ENCODE data around the gene RFT1. TPM values are rescaled to one million over a fixed set of nuclear protein-coding genes. Genes with fewer than 3 reads are reported as not detected.
A peak's percentile ranks its signal among the peaks of the same experiment; 100 is the strongest.

The RFT1 gene, protein sequence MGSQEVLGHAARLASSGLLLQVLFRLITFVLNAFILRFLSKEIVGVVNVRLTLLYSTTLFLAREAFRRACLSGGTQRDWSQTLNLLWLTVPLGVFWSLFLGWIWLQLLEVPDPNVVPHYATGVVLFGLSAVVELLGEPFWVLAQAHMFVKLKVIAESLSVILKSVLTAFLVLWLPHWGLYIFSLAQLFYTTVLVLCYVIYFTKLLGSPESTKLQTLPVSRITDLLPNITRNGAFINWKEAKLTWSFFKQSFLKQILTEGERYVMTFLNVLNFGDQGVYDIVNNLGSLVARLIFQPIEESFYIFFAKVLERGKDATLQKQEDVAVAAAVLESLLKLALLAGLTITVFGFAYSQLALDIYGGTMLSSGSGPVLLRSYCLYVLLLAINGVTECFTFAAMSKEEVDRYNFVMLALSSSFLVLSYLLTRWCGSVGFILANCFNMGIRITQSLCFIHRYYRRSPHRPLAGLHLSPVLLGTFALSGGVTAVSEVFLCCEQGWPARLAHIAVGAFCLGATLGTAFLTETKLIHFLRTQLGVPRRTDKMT
- total RNA-seq, result 10 to 100 TPM in 3 of 4 donors, 1 to 10 TPM in 1; 9.0 to 19.8 (median 10.8) TPM

GRCh38 chr3:53130179-53131061, at the start of gene RFT1:
RFT1 (minus strand) TSS chr3:53130435; CDS start chr3:53130400, 35 bp downstream.
- H3K36me3 ChIP-seq, result peaks cover 0 to 5% (median 0%) of the 10 kb centered on the region in 3 donors
- no peaks in the 10 kb centered on the region for H3K27me3 ChIP-seq
- peak; percentile 99 to 100 (median 100) for DNase-seq
- peak within 1 kb of the TSS; percentile 80 to 91 (median 88) for H3K27ac ChIP-seq
- H3K4me3 ChIP-seq, result peak within 1 kb of the TSS; percentile 63 to 87 (median 70)
- H3K4me1 ChIP-seq, result peaks cover 3 to 27% (median 5%) of the 10 kb centered on the region in 4 donors
- no peaks in the 10 kb centered on the region for H3K9me3 ChIP-seq
- TF ChIP-seq POLR2A (IDR thresholded peaks at IDR 0.05), result peak; percentile 62 to 75
- TF ChIP-seq CTCF (IDR thresholded peaks at IDR 0.05), result peak in 3 of 6 experiments; percentile 32 to 49 (median 46)

GRCh38 chr3:53179580-53179979, 49.3 kb upstream of the RFT1 start:
- no peaks in the 10 kb centered on the region for H3K27me3 ChIP-seq
- TF ChIP-seq POLR2A (IDR thresholded peaks at IDR 0.05) (no peak), CTCF (IDR thresholded peaks at IDR 0.05) (no peak)
- no peak overlapping the region for H3K4me3 ChIP-seq
- H3K27ac ChIP-seq, result peak overlapping the region in 1 of 4 donors; percentile 57
- DNase-seq, result no peak
- H3K36me3 ChIP-seq, result peaks cover 0 to 84% (median 0%) of the 10 kb centered on the region in 3 donors
- H3K4me1 ChIP-seq, result peaks cover 0 to 32% (median 5%) of the 10 kb centered on the region in 4 donors
- H3K9me3 ChIP-seq, result no peaks in the 10 kb centered on the region

DNA sequence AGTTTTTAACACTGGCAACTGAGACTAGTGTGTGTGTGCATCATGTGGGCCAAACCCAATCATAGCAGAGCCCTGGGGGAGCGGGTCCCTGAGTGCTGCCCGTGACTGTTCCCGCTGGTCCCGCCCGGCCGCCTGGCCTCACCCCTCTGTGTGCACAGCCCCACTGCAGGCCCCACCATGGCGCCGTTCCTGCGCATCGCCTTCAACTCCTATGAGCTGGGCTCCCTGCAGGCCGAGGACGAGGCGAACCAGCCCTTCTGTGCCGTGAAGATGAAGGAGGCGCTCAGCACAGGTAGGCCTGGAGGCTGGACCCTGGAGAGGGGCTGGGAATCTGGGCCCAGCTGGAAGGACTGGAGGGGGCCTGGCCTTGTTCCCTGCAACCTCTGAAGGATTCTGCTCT, 48.0 kb upstream of the RFT1 start:
- H3K27me3 ChIP-seq, result no peaks in the 10 kb centered on the region
- no peak for TF ChIP-seq CTCF (IDR thresholded peaks at IDR 0.05)
- TF ChIP-seq POLR2A (IDR thresholded peaks at IDR 0.05), result no peak
- no peaks in the 10 kb centered on the region for H3K9me3 ChIP-seq
- H3K36me3 ChIP-seq, result peaks cover 0 to 86% (median 0%) of the 10 kb centered on the region in 3 donors
- no peak overlapping the region for H3K4me3 ChIP-seq
- no peak overlapping the region for H3K27ac ChIP-seq
- H3K4me1 ChIP-seq, result peaks cover 0 to 40% (median 5%) of the 10 kb centered on the region in 4 donors
- DNase-seq, result no peak

GRCh38 chr3:53175613-53176540, 45.6 kb upstream of the RFT1 start:
- H3K9me3 ChIP-seq, result no peaks in the 10 kb centered on the region
- peaks cover 0 to 73% (median 0%) of the 10 kb centered on the region in 3 donors for H3K36me3 ChIP-seq
- H3K27me3 ChIP-seq, result no peaks in the 10 kb centered on the region
- TF ChIP-seq CTCF (IDR thresholded peaks at IDR 0.05), result no peak
- no peak for TF ChIP-seq POLR2A (IDR thresholded peaks at IDR 0.05)
- H3K27ac ChIP-seq, result peak overlapping the region in 1 of 4 donors; percentile 38
- H3K4me3 ChIP-seq, result no peak overlapping the region
- peaks cover 0 to 45% (median 19%) of the 10 kb centered on the region in 4 donors for H3K4me1 ChIP-seq
- no peak for DNase-seq
